Activated CD8-positive, alpha-beta memory T cell treated with anti-CD3 and anti-CD28 coated beads for 48 hours (primary cell): ENCODE data around the gene CAMKMT.

ENCODE experiments used
- DNase-seq, 3 experiments: peaks; one replicate each; pipeline ENCODE4 v3.0.0-alpha.2; 2020; ENCODE audit warnings: low read depth in 2 of 3, low spot score in 2 of 3

CAMKMT gene

GRCh38 chr2:44684559-44684958, 322.8 kb downstream of the CAMKMT start:
- no peak for DNase-seq

GRCh38 chr2:44686561-44686960, 324.8 kb downstream of the CAMKMT start:
- DNase-seq = no peak

DNA sequence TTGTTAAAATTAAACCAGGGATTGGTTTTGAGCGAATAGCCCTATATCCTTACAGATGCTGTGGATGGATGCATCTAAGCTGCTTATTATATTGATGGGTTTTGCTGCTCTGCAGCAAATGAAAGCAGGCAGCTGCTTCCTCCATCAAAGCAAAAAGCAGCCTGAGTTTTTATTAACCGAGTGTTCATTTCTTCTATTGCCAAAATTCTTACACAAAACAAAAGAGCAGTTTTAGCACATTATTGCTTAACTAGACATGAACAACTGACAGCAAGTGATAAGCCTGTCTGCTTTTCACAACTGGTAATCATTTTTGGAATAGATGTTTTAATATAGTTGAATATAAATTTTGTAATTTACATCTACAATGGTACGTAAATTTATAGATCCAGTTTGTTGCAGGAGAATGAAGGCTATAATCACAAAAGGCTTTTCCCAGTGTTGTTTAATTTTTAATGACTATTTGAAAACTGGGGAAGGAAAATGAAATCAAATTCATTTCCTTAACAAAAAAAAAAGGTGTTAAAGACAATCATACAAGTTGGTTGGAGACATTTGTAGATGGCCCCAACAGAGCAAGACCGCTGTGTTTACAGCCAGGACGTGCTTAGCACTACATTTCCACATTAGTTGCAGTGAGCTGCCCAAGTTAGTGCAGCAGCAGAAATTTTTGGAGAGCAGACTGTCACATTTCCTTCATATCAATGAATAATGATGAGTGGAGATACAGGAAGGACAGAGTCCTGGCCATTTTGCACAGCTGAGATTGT, 326.1 kb downstream of the CAMKMT start:
- DNase-seq = no peak

DNA sequence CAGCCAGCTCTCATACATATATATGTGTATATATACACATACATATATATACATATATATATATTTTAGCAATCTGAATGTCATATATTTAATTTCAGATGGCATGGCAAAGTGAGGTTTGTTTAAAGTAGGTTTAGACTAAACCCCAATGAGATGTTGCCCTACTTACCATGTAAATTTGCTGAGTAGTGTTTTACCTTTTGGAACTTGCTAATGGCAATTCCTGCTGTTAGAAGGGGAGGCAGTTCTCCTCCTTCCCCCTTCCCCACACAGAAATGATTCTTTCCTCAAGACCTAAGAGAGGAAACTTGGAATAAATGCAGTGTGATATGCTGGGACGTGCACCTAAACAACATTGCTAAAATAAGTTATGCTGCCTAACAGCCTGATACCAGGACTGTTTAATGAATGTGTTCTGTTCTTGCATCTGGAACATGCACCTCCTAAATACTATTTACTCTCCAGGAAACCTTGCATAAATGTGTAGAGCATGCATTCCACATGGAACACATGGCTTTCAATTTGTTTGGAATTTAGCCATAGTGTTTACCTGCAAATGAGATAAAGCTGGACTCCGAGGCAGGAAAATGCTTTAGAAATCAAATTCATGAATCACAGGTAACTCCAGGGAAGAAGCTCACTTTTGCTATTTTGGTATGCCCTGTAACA, 326.8 kb downstream of the CAMKMT start:
- DNase-seq = no peak

DNA sequence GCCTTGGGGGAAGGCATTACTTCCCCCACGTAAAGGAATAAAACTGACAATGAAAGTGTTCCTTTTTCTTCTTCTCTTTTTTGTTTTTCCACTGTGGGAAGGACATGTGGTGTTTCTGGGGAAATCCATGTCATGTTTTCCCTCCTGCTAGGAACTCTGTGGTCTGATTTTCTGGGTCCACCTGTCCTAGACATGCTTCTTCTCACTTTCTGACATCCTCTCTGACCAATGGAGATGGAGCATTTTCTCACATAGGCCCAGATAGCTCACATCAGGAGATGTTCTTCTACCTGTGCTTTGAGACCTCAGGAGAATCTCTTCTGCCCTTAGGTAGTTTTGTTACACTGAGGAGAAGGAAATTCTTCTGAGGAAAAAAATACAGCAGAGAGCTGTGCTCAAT, 327.8 kb downstream of the CAMKMT start:
- no peak for DNase-seq

DNA sequence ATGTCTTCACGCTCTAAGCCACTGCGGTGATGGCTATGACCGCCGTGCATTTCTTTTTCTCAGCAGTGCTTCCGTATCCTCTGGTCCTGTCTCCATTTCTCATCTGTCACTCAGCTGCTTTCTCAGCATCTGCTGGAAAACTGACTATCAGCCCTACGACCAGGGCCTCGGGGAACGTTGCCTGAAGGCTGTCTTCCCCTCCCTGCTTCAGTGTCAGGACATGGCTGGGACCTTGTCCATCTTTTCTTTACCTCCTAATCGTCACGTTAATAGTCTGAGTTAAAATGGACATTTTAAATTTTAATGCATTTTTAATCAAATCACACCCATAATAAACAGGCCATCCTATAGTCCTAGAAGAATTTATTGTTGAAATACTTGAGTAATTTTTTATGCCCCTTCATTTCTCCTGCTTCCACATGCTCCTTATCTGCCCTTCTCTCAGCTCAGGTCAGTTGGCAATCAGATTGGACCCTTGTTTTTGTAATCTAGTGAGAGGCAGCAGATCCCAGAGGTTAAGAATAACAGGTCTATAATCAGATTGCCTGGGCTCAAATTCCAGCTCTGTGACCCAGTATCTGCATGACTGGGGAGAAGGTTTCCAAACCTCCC, 329.5 kb downstream of the CAMKMT start:
- DNase-seq = no peak

DNA sequence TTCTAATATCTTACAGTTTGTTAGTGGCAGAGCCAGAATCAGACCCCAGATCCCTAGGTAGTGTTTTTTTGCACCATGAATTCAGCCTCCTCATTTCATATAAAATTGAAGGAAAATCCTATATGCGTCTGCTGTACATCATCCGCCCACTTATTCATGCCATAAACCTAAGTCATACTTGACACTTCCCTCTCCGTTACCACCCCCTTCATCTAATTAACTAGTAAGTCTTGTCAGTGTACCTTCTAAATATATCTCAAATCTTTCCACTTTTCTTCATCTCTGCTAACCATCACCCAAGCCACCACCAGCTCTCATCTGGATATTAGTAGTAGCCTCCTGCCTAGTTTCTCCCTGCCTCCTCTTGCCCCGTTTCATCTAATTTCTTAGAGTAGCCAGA, 331.1 kb downstream of the CAMKMT start:
- DNase-seq = no peak

DNA sequence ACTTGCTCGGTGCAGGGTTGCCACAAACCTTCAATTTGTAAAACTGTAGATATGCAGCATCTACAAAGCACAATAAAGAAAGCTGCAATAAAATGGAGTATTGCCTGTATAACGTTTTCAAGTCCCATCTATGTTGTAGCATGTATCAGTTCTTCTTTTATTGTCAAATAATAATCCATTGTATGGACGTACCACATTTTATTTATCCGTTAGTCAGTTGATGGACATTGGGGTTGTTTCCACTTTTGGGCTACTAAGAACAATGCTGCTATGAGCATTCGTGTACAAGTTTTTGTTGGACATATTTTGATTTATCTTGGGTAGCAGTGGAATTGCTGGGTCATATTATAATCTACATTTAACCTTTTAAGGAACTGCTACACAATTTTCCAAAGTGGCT, 339.1 kb downstream of the CAMKMT start:
- DNase-seq = no peak

DNA sequence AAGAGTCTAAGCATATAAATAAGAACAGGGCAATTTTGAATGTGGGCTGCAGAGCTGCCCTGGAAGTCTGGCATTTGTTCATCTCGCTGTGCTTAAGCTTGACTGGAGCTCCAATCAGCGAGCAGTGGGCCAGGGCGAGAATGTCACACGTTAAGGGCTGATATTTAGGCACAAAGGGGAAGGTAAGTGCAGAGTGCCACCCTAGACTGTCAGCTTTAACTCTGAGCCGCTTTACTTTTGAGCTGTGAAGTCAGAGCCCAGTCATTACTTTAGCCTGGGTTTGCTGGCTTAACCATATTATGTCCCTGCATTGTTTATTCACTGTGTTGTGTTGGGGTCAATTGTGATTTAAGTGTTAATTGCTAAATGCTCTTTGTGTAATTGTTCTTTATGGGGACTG, 343.6 kb downstream of the CAMKMT start:
- no peak for DNase-seq

DNA sequence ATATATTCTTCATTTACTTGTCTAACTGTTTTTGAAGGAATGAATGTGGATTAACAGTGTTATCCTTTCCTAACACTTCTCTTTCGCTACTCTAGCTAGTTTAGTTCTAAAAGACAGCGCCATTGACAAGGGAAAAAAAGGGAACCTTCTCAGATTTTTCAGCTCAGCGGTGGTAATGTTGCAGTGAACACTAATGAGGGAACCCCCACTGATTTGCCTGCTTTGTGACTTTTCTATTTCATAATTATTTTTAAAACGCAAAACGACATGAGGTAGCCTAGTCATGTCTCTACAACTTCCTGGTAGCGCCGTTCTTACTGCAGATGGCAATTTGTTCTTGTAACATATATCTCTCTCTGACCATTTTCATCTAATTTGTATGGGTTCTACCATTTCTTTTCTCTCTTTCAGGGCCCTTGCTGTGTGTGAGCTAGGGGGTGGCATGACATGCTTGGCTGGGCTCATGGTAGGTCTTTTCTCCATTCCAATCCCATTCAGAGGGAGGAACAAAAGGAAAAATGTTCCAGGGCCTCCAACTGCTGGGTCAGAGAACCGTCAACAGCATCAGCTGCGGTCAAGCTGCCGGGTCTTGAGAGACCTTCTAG, 344.2 kb downstream of the CAMKMT start:
- DNase-seq = no peak

- DNase-seq = no peak
Observed at GRCh38 chr2:44706681-44707553, 345.2 kb downstream of the CAMKMT start.

DNA sequence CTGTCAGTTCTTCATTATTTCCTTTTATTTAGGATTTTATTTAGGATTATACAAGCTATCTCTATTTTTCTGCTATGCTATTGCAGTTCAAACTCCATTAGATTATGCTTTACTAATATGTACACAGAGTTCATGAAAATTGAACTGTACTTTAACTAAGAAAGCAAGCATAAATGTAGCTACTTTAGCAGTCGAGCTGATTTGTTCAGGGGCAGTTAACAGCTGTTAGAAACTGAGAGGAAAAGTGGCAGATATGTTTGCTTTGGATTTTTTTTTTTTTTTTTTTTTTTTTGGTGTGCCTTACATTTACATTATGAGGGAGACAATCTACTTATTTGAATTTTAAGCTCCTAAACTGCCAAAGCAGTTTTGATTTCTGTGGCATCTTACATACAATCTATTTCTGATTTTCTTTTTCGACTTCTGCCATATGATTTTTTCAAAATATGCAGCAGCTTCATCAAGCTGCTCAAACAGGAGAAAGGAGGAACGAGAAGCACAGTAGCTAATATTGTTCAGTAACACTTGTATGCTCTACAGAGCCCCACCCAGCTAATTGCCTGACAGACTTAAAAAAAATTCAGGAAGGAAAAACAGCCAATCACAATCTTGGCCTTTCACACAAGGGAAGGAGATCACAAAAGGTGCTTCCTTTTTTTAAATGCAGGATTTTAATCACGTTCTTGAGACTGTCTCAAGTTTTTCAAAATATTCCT, 346.4 kb downstream of the CAMKMT start:
- DNase-seq = no peak

GRCh38 chr2:44708661-44709000, 346.9 kb downstream of the CAMKMT start:
- no peak for DNase-seq

DNA sequence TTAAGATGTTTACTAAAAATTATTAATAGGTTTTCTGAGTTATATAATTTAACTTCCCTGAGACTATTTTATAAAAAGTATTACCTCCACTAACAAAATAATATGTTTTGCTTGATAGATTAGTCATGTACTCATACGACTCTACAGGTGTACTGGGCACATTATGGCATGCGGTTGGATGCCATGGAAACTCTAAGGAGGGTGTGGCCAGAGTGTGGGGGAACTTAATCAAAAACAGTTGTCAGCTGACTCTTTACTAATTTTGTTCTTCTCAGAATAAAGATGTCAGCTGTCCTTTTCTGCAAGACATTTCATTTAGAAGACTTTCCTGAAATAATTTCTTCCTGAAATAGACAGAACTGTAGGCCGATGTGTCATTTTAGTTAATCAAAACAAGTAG, 351.4 kb downstream of the CAMKMT start:
- DNase-seq = no peak

DNA sequence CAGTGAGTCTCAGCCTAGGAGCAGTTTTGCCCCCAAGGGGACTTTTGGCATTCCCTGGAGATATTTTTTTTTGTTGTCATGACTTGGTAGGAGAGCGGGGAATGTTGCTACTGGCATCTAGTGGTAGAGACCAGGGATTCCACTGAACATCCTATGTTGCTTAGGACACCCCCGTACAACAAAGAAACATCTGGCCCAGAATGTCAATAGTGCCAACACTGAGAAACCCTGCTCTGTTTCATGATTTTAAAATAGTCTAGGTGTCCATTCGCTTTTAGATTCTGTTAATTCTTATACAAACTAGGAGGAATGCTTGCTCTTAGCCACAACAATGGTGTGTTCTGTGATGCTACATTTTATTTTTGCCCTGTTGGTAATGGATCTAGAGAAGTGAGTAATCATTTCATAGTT, 353.9 kb downstream of the CAMKMT start:
- DNase-seq = no peak

DNA sequence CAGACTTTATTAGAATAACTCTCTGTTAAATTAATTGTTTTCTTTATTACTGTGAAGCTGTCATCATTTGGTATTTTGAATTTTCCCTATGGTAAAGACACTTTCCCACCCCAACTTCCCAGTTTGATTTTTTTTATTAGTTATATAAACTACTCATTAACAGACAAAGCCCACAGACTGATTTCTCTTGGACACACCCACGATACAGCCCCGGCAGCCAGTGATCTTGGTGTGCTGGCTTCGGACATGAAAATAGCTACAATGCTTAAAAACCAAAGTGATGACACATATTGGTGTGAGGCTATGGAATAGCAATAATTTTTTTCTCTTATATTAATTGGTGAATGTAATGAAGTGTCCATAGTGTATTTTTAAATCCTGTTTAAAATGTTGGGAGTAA, 354.4 kb downstream of the CAMKMT start:
- no peak for DNase-seq

DNA sequence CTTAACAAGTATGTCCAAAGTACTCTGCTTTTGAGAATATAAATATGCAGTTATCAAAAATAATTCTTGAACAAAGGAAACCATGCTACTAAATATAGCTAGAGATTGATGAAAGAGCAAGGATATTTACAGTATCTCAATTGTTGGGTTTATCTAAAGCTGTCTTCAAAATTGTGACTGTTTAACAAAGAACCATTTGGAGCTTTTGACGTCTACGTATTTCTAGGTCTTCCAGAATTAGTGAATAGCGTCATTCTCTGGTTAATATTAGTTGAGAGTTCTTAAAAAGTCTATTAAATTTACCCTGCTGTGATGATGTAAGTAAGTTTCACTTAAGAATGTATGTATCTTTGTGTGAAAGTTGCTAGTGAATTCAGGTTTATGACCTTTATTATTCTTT, 356.7 kb downstream of the CAMKMT start:
- no peak for DNase-seq

GRCh38 chr2:44719562-44719961, 357.8 kb downstream of the CAMKMT start:
- DNase-seq = no peak

GRCh38 chr2:44722026-44722625, 360.4 kb downstream of the CAMKMT start:
- no peak for DNase-seq

GRCh38 chr2:44723921-44724320, 362.2 kb downstream of the CAMKMT start:
- no peak for DNase-seq
